WTC11 (cell line): ENCODE measurements around the gene TAS2R41.
"Not testable (repeated sequence)": the region's sequence is repeated elsewhere in the genome, so short reads cannot be mapped to it uniquely, and the experiment has no call there.

Experiments used
- ATF3 ChIP-seq: sonication (generic); formaldehyde crosslinking; conservative IDR thresholded peaks from 2 replicates; pipeline ENCODE4 v1.8.1; 2022; ENCODE audit warnings: mild to moderate bottlenecking, missing genetic modification reagents
- CTCF ChIP-seq: fragments of 200-600 bp; IDR thresholded peaks from 2 replicates; pipeline ENCODE4 v1.8.0; 2022; ENCODE audit warnings: antibody characterized with exemption
- FOXP4 ChIP-seq: sonication (generic); formaldehyde crosslinking; IDR thresholded peaks from 2 replicates; pipeline ENCODE4 v1.8.0; 2022; ENCODE audit warnings: mild to moderate bottlenecking, missing genetic modification reagents
- NR2C2 ChIP-seq: sonication (generic); formaldehyde crosslinking; IDR thresholded peaks from 2 replicates; pipeline ENCODE4 v1.8.0; 2022; ENCODE audit warnings: mild to moderate bottlenecking, missing genetic modification reagents
- ZBTB21 ChIP-seq: sonication (generic); formaldehyde crosslinking; IDR thresholded peaks from 2 replicates; pipeline ENCODE4 v1.8.1; 2023; ENCODE audit warnings: mild to moderate bottlenecking, missing genetic modification reagents, borderline replicate concordance
- TF ChIP-seq, protein P1 (sequence below): sonication (generic); formaldehyde crosslinking; IDR thresholded peaks from 2 replicates; pipeline ENCODE4 v1.8.1; 2023; ENCODE audit warnings: mild to moderate bottlenecking, missing genetic modification reagents, moderate library complexity

- not testable (repeated sequence) for TF ChIP-seq NR2C2 (CRISPR knock-in tag); CTCF; ATF3 (CRISPR knock-in tag); FOXP4 (CRISPR knock-in tag); ZBTB21 (CRISPR knock-in tag)
- TF ChIP-seq, protein P1, sequence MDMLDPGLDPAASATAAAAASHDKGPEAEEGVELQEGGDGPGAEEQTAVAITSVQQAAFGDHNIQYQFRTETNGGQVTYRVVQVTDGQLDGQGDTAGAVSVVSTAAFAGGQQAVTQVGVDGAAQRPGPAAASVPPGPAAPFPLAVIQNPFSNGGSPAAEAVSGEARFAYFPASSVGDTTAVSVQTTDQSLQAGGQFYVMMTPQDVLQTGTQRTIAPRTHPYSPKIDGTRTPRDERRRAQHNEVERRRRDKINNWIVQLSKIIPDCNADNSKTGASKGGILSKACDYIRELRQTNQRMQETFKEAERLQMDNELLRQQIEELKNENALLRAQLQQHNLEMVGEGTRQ (CRISPR knock-in tag), result not testable (repeated sequence)
Measured at GRCh38 chr7:143472071-143472689, 5.5 kb upstream of the TAS2R41 start.
